K562 (cell line): ENCODE results near the gene UBASH3A. TPM values are rescaled to one million over a fixed set of nuclear protein-coding genes. Genes with fewer than 3 reads are reported as not detected.

Experiments
- ARHGAP35 ChIP-seq: fragments of 450-650 bp; IDR thresholded peaks from 2 replicates; pipeline ENCODE4 v1.6.1; 2018; ENCODE audit not compliant: partially characterized antibody
- ATF3 ChIP-seq, 2 experiments: fragments of 450-650 bp in 1 of 2; sonication (generic) in 1 of 2; formaldehyde crosslinking in 1 of 2; IDR thresholded peaks in 1 of 2; conservative IDR thresholded peaks in 1 of 2; 2 replicates each; pipeline versions ENCODE4 v1.6.1 to v1.8.1; 2016 to 2023; ENCODE audit warnings: mild to moderate bottlenecking in 2 of 2, moderate library complexity in 2 of 2, inconsistent platforms in 1 of 2, missing genetic modification reagents in 1 of 2
- CREB3 ChIP-seq: fragments of 450-650 bp; conservative IDR thresholded peaks from 2 replicates; pipeline ENCODE4 v1.6.1; 2016; ENCODE audit warnings: missing genetic modification characterization, low read depth, mild to moderate bottlenecking, missing compliant biosample characterization, moderate library complexity
- DLX4 ChIP-seq: fragments of 250-450 bp; sonication (Bioruptor Pico); IDR thresholded peaks from 2 replicates; pipeline ENCODE4 v1.6.1; 2021; ENCODE audit warnings: mild to moderate bottlenecking
- ELF2 ChIP-seq: fragments of 250-450 bp; sonication (Bioruptor Pico); IDR thresholded peaks from 2 replicates; pipeline ENCODE4 v1.5.0; 2021; ENCODE audit warnings: mild to moderate bottlenecking
- OTX1 ChIP-seq: fragments of 450-650 bp; formaldehyde crosslinking; IDR thresholded peaks from 2 replicates; pipeline ENCODE4 v1.4.0; 2022; ENCODE audit warnings: mild to moderate bottlenecking
- RHOXF2B ChIP-seq: fragments of 250-450 bp; sonication (Bioruptor Pico); conservative IDR thresholded peaks from 2 replicates; pipeline ENCODE4 v1.5.1; 2021
- SAP30 ChIP-seq: fragments of 200-600 bp; sonication (generic); IDR thresholded peaks from 2 replicates; pipeline ENCODE4 v1.6.1; 2012; ENCODE audit warnings: borderline replicate concordance, low read depth, mild to moderate bottlenecking, moderate library complexity, low read length, control low read depth, inconsistent platforms; ENCODE audit not compliant: insufficient read depth, poor library complexity, severe bottlenecking
- TCF7 ChIP-seq: sonication (generic); IDR thresholded peaks from 2 replicates; pipeline ENCODE4 v1.6.1; 2016; ENCODE audit warnings: antibody characterized with exemption, borderline replicate concordance
- ZNF561 ChIP-seq: fragments of 450-650 bp; formaldehyde crosslinking; conservative IDR thresholded peaks from 2 replicates; pipeline ENCODE4 v1.4.0; 2020; ENCODE audit warnings: mild to moderate bottlenecking, moderate library complexity
- ZZZ3 ChIP-seq: fragments of 450-650 bp; IDR thresholded peaks from 2 replicates; pipeline ENCODE4 v1.6.1; 2016; ENCODE audit warnings: antibody characterized with exemption, mild to moderate bottlenecking, moderate library complexity
- polyA plus RNA-seq, 8 experiments: library from polyadenylated mRNA; depleted of rRNA in 4 of 8; stranded (reverse) in 5 of 8; unstranded in 3 of 8; fragments of >200 nt; fragmentation: Nextera tagmentation in 2 of 8; fragmentation: Illumina TruSeq in 1 of 8; extraction: Ambion mirVana in 2 of 8; extraction: Trizol in 1 of 8; gene quantifications; 2 replicates each; pipeline versions ENCODE4 v1.2.1 to v1.2.3, GENCODE V29; 2011 to 2014; ENCODE audit warnings: inconsistent platforms in 1 of 8, missing spikeins in 1 of 8
- total RNA-seq, 7 experiments: library from RNA; depleted of rRNA in 6 of 7; stranded (reverse); fragments of >200 nt in 6 of 7; fragmentation: Illumina TruSeq in 2 of 7; extraction: Trizol in 2 of 7; gene quantifications; 2 replicates each; pipeline versions ENCODE4 v1.2.1 to v1.2.3, GENCODE V29; 2011 to 2021; ENCODE audit warnings: low replicate concordance in 1 of 7
- TF ChIP-seq, protein P1 (sequence below): sonication (generic); formaldehyde crosslinking; IDR thresholded peaks from 2 replicates; pipeline ENCODE4 v1.8.0; 2022; ENCODE audit warnings: mild to moderate bottlenecking, missing genetic modification reagents
- TF ChIP-seq, protein P2 (sequence below): sonication (generic); formaldehyde crosslinking; IDR thresholded peaks from 2 replicates; pipeline ENCODE4 v1.8.1; 2023; ENCODE audit warnings: mild to moderate bottlenecking, missing genetic modification reagents
- TF ChIP-seq, protein P3 (sequence below): IDR thresholded peaks from 3 replicates; pipeline ENCODE4 v1.6.1; 2011; ENCODE audit warnings: borderline replicate concordance, mild to moderate bottlenecking; ENCODE audit not compliant: insufficient read length, insufficient read depth
- TF ChIP-seq, protein P4 (sequence below): fragments of 250-450 bp; sonication (Bioruptor Pico); IDR thresholded peaks from 2 replicates; pipeline ENCODE4 v1.8.0; 2022; ENCODE audit warnings: inconsistent platforms, mild to moderate bottlenecking, moderate library complexity, borderline replicate concordance

The UBASH3A gene
- total and polyA plus RNA-seq, 9 of the 15 experiments (the other 6 are each of a cell fraction or from before 2014, with no cell fraction given) = 0.23 to 1.8 (median 1.1) TPM

DNA sequence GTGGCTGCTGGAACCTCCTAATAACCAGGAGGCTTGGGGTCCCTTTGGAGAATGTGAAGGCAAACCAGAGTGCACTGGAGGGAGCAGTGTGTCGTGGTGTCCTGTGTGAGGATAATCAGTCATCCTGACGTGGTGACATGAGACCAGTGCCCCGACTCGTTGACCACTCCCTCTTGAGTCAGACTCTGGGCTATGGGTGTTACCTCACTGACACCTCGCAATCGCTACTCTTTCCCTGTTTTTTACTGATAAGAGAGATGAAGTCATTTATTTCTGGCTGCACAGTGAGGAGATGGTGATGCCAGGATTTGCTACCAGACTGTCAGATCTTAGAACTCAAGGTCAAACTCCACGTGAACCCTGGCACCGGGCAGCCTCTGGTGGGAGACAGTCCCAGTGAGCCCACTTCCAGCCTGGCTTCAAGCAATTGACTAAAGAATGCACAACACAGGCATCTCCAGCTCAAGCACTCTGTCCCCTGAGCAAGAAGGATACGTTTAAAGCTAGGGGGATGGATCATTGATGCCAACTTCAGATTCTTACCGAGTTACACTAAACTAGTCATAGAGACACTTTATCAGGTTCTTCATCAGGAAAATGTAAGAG is 30.3 kb downstream of the UBASH3A start (continued):
- TF ChIP-seq OTX1 (CRISPR knock-in tag) (no peak), SAP30 (no peak), ARHGAP35 (no peak), ZZZ3 (no peak), ATF3 (IDR thresholded peaks at IDR 0.05) (peak; percentile 95), ATF3 (CRISPR knock-in tag; conservative IDR thresholded peaks at IDR 0.05) (peak; percentile 67; the same call in 1 of the 2 replicates), RHOXF2B (no peak), TCF7 (no peak), DLX4 (no peak), ELF2 (CRISPR knock-in tag) (no peak), ZNF561 (no peak), CREB3 (tag) (no peak)
- TF ChIP-seq, protein P1, sequence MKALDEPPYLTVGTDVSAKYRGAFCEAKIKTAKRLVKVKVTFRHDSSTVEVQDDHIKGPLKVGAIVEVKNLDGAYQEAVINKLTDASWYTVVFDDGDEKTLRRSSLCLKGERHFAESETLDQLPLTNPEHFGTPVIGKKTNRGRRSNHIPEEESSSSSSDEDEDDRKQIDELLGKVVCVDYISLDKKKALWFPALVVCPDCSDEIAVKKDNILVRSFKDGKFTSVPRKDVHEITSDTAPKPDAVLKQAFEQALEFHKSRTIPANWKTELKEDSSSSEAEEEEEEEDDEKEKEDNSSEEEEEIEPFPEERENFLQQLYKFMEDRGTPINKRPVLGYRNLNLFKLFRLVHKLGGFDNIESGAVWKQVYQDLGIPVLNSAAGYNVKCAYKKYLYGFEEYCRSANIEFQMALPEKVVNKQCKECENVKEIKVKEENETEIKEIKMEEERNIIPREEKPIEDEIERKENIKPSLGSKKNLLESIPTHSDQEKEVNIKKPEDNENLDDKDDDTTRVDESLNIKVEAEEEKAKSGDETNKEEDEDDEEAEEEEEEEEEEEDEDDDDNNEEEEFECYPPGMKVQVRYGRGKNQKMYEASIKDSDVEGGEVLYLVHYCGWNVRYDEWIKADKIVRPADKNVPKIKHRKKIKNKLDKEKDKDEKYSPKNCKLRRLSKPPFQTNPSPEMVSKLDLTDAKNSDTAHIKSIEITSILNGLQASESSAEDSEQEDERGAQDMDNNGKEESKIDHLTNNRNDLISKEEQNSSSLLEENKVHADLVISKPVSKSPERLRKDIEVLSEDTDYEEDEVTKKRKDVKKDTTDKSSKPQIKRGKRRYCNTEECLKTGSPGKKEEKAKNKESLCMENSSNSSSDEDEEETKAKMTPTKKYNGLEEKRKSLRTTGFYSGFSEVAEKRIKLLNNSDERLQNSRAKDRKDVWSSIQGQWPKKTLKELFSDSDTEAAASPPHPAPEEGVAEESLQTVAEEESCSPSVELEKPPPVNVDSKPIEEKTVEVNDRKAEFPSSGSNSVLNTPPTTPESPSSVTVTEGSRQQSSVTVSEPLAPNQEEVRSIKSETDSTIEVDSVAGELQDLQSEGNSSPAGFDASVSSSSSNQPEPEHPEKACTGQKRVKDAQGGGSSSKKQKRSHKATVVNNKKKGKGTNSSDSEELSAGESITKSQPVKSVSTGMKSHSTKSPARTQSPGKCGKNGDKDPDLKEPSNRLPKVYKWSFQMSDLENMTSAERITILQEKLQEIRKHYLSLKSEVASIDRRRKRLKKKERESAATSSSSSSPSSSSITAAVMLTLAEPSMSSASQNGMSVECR (CRISPR knock-in tag) = no peak
- TF ChIP-seq, protein P2, sequence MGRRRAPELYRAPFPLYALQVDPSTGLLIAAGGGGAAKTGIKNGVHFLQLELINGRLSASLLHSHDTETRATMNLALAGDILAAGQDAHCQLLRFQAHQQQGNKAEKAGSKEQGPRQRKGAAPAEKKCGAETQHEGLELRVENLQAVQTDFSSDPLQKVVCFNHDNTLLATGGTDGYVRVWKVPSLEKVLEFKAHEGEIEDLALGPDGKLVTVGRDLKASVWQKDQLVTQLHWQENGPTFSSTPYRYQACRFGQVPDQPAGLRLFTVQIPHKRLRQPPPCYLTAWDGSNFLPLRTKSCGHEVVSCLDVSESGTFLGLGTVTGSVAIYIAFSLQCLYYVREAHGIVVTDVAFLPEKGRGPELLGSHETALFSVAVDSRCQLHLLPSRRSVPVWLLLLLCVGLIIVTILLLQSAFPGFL (CRISPR knock-in tag) = no peak
- TF ChIP-seq, protein P3, sequence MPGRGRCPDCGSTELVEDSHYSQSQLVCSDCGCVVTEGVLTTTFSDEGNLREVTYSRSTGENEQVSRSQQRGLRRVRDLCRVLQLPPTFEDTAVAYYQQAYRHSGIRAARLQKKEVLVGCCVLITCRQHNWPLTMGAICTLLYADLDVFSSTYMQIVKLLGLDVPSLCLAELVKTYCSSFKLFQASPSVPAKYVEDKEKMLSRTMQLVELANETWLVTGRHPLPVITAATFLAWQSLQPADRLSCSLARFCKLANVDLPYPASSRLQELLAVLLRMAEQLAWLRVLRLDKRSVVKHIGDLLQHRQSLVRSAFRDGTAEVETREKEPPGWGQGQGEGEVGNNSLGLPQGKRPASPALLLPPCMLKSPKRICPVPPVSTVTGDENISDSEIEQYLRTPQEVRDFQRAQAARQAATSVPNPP = no peak
- TF ChIP-seq, protein P4, sequence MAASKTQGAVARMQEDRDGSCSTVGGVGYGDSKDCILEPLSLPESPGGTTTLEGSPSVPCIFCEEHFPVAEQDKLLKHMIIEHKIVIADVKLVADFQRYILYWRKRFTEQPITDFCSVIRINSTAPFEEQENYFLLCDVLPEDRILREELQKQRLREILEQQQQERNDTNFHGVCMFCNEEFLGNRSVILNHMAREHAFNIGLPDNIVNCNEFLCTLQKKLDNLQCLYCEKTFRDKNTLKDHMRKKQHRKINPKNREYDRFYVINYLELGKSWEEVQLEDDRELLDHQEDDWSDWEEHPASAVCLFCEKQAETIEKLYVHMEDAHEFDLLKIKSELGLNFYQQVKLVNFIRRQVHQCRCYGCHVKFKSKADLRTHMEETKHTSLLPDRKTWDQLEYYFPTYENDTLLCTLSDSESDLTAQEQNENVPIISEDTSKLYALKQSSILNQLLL (CRISPR knock-in tag) = no peak
